Sigmoid colon (tissue), 7 donors: ENCODE data around the gene PSME4. TPM values are rescaled to one million over a fixed set of nuclear protein-coding genes. Genes with fewer than 3 reads are reported as not detected.
A peak's percentile ranks its signal among the peaks of the same experiment; 100 is the strongest.

Experiments used
- DNase-seq: peaks from one replicate; pipeline ENCODE4 v3.0.0-alpha.2; 2019
- H3K27ac ChIP-seq, 4 donors: fragments of 200-600 bp; sonication (generic); one replicate each; pipeline ENCODE4 v1.5.1; 2016 to 2019; ENCODE audit warnings: mild to moderate bottlenecking in 1 of 4
- H3K27me3 ChIP-seq, 3 donors: fragments of 200-600 bp; sonication (generic); one replicate each; pipeline ENCODE4 v1.5.1; 2019; ENCODE audit warnings: mild to moderate bottlenecking in 1 of 3
- H3K36me3 ChIP-seq, 4 donors: fragments of 200-600 bp; sonication (generic); one replicate each; pipeline ENCODE4 v1.5.1; 2016 to 2019
- H3K4me1 ChIP-seq, 4 donors: fragments of 200-600 bp; sonication (generic); one replicate each; pipeline ENCODE4 v1.5.1; 2017 to 2019
- H3K4me3 ChIP-seq, 4 donors: fragments of 200-600 bp; sonication (generic); one replicate each; pipeline ENCODE4 v1.5.1; 2017 to 2019; ENCODE audit warnings: mild to moderate bottlenecking in 2 of 4, moderate library complexity in 1 of 4
- H3K9me3 ChIP-seq, 4 donors: fragments of 200-600 bp in 3 of 4; sonication (generic) in 3 of 4; one replicate each; pipeline versions ENCODE4 v1.5.1 to v1.6.1; 2013 to 2019
- CTCF ChIP-seq, 4 experiments: fragments of 450-650 bp in 3 of 4; fragments of 200-600 bp in 1 of 4; IDR thresholded peaks; one replicate each; pipeline ENCODE4 v1.5.1; 2016 to 2019; ENCODE audit warnings: antibody characterized with exemption in 4 of 4, mild to moderate bottlenecking in 3 of 4, moderate library complexity in 2 of 4
- EP300 ChIP-seq, 4 donors: sonication (generic); formaldehyde crosslinking; IDR thresholded peaks; one replicate each; pipeline ENCODE4 v1.6.1; 2017; ENCODE audit warnings: antibody characterized with exemption in 4 of 4
- POLR2A ChIP-seq, 2 donors: fragments of 450-650 bp; IDR thresholded peaks; one replicate each; pipeline ENCODE4 v1.6.1; 2016; ENCODE audit warnings: antibody characterized with exemption in 2 of 2, mild to moderate bottlenecking in 2 of 2, moderate library complexity in 2 of 2
- POLR2AphosphoS5 ChIP-seq, 4 donors: sonication (generic); formaldehyde crosslinking; IDR thresholded peaks; one replicate each; pipeline ENCODE4 v1.6.1; 2017; ENCODE audit warnings: antibody characterized with exemption in 4 of 4
- WGBS, 2 donors: extraction: QIAGEN DNeasy Blood & Tissue Kit; methylation state at CpG; one replicate each; pipeline ENCODE4 v1.1.7; 2013; 5-methylcytosine and 5-hydroxymethylcytosine counted together
- intact Hi-C: fragments of 100-400 bp; cut with DNase I; formaldehyde crosslinking; loops from one replicate; pipeline ENCODE4 v1.15.1; 2023
- polyA plus RNA-seq, 3 donors: library from polyadenylated mRNA; stranded (reverse); fragments of 200-250 nt; gene quantifications; one replicate each; pipeline ENCODE4 v1.2.3, GENCODE V29; 2013
- total RNA-seq, 4 donors: library from RNA; depleted of rRNA; stranded (reverse); fragments of >200 nt; gene quantifications; one replicate each; pipeline ENCODE4 v1.1.0, GENCODE V29; 2016
- donor health status: healthy with polysubstance abuse.
- donor health status: Bipolar disorder and iron deficiency.
- donor health status: healthy.

The PSME4 gene
- total and polyA plus RNA-seq, 7 donors, result 15.0 to 79.8 (median 47.8) TPM

DNA sequence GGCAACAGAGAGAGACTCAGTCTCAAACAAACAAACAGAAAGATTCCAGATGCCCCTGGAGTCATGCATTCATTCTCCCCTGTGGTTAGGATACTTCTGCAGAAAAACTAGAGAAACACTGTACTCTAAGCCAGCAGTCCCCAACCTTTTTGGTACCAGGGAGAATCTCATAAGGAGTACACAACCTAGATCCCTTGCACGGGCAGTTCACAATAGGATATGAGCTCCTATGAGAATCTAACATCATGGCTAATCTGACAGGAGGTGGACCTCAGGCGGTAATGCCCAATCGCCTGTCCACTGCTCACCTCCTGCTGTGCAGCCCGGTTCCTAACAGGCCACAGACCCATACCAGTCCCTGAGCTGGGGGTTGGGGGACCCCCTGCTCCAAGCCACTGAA lies 18.3 kb downstream of the PSME4 start:
- Histone ChIP-seq H3K36me3 (peaks cover 5 to 12% (median 7%) of the 10 kb centered on the region in 4 donors), H3K4me1 (peaks cover 0 to 20% (median 7%) of the 10 kb centered on the region in 4 donors), H3K4me3 (no peak overlapping the region), H3K27me3 (no peaks in the 10 kb centered on the region), H3K9me3 (no peaks in the 10 kb centered on the region), H3K27ac (no peak overlapping the region)
- TF ChIP-seq POLR2AphosphoS5 (IDR thresholded peaks at IDR 0.05) (no peak), POLR2A (IDR thresholded peaks at IDR 0.05) (no peak), CTCF (IDR thresholded peaks at IDR 0.05) (no peak), EP300 (IDR thresholded peaks at IDR 0.05) (no peak)
- DNase-seq, result no peak
- WGBS, 2 donors, result 94 to 95% methylated on average over 4 of the region's 4 CpGs
- intact Hi-C loops, result no loop called here

GRCh38 chr2:53949457-53949856 lies 21.3 kb downstream of the PSME4 start:
- no peak overlapping the region for H3K27ac ChIP-seq
- TF ChIP-seq CTCF (IDR thresholded peaks at IDR 0.05) (no peak), EP300 (IDR thresholded peaks at IDR 0.05) (no peak), POLR2A (IDR thresholded peaks at IDR 0.05) (no peak), POLR2AphosphoS5 (IDR thresholded peaks at IDR 0.05) (no peak)
- 29 to 63% methylated on average over 1 of the region's 1 CpG for WGBS, 2 donors
- no peak for DNase-seq
- H3K36me3 ChIP-seq, result peaks cover 7 to 32% (median 13%) of the 10 kb centered on the region in 4 donors
- intact Hi-C loops, result no loop called here
- no peaks in the 10 kb centered on the region for H3K27me3 ChIP-seq
- no peak overlapping the region for H3K4me3 ChIP-seq
- peaks cover 0 to 28% (median 13%) of the 10 kb centered on the region in 4 donors for H3K4me1 ChIP-seq
- no peaks in the 10 kb centered on the region for H3K9me3 ChIP-seq

DNA sequence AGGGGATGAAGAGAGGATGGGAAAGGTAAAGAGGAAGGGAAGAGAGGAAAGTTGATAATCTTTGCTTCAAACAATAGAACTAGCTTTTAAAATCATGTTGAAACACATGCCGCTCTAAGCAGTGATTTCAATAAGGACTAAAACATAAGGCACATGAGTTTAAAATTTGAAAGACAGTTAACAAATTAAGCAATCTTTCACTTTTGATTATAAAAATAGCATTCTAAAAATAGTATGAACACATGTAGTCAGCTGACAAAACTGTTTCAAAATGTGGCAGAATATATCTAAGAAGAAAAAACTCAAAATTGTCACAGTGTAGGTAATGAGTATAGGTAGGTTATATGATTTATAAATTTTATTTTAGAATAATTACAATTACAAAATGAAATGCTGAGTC lies 25.3 kb downstream of the PSME4 start:
- H3K4me3 ChIP-seq, result no peak overlapping the region
- DNase-seq, result no peak
- TF ChIP-seq EP300 (IDR thresholded peaks at IDR 0.05), result no peak
- TF ChIP-seq POLR2AphosphoS5 (IDR thresholded peaks at IDR 0.05), result no peak
- TF ChIP-seq CTCF (IDR thresholded peaks at IDR 0.05), result no peak
- TF ChIP-seq POLR2A (IDR thresholded peaks at IDR 0.05), result no peak
- no peaks in the 10 kb centered on the region for H3K27me3 ChIP-seq
- intact Hi-C loops, result no loop called here
- H3K9me3 ChIP-seq, result no peaks in the 10 kb centered on the region
- peaks cover 7 to 32% (median 13%) of the 10 kb centered on the region in 4 donors for H3K36me3 ChIP-seq
- 89 to 94% methylated on average over 1 of the region's 1 CpG for WGBS, 2 donors
- H3K4me1 ChIP-seq, result peaks cover 0 to 49% (median 27%) of the 10 kb centered on the region in 4 donors
- no peak overlapping the region for H3K27ac ChIP-seq

DNA sequence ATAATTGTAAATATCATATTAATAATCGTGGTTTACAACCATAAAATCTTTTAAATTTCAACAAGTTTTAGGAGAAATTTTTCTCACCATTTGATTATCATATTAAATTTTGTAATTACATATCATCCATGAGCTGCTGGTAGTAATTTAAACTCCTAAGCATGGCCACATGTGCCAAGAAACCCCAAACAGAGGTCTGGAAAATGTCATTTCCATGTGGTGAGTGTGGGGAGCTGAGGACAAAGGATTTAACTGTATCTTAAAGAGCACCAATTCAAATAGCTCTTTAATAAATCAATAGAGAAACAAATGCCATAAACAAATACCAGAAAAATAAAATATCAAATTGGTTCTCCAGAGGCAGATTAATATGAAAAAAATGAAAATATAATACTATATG lies 26.3 kb downstream of the PSME4 start:
- intact Hi-C loops, result no loop called here
- H3K4me1 ChIP-seq, result peaks cover 0 to 49% (median 27%) of the 10 kb centered on the region in 4 donors
- H3K4me3 ChIP-seq, result no peak overlapping the region
- H3K27ac ChIP-seq, result no peak overlapping the region
- peaks cover 7 to 32% (median 13%) of the 10 kb centered on the region in 4 donors for H3K36me3 ChIP-seq
- TF ChIP-seq EP300 (IDR thresholded peaks at IDR 0.05) (no peak), POLR2AphosphoS5 (IDR thresholded peaks at IDR 0.05) (peak in 2 of 4 donors; percentile 51 to 70)
- H3K9me3 ChIP-seq, result no peaks in the 10 kb centered on the region
- 94 to 98% methylated on average over 1 of the region's 1 CpG for WGBS, 2 donors
- no peaks in the 10 kb centered on the region for H3K27me3 ChIP-seq
- no peak for DNase-seq

DNA sequence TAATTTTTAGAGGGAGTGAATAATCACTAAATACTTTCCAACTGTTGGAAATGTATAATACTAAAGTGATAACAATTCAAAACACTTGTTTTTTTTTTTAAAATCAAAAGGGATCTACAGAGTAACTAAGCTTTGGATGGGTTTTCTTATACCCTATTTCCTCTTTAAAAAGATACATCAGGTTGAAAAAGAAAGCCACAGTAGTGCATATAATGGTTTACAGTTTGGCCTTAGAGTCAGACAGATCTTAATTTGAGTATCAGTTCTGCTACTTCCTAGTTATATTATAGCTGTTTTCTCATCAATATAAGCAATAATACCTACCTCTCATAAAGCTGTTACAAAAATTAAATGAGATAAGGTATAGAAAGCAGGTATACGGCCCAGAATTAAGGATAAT lies 28.5 kb downstream of the PSME4 start:
- peaks cover 0 to 38% (median 6%) of the 10 kb centered on the region in 4 donors for H3K36me3 ChIP-seq
- no peaks in the 10 kb centered on the region for H3K27me3 ChIP-seq
- no peaks in the 10 kb centered on the region for H3K9me3 ChIP-seq
- DNase-seq, result no peak
- intact Hi-C loops, result no loop called here
- TF ChIP-seq EP300 (IDR thresholded peaks at IDR 0.05), result no peak
- TF ChIP-seq POLR2AphosphoS5 (IDR thresholded peaks at IDR 0.05), result no peak
- TF ChIP-seq POLR2A (IDR thresholded peaks at IDR 0.05), result no peak
- no peak for TF ChIP-seq CTCF (IDR thresholded peaks at IDR 0.05)
- no peak overlapping the region for H3K4me3 ChIP-seq
- H3K27ac ChIP-seq, result no peak overlapping the region
- 50 to 71% methylated on average over 1 of the region's 1 CpG for WGBS, 2 donors
- peaks cover 0 to 49% (median 27%) of the 10 kb centered on the region in 4 donors for H3K4me1 ChIP-seq
